ENCODE data around the gene SERINC5.

DNA sequence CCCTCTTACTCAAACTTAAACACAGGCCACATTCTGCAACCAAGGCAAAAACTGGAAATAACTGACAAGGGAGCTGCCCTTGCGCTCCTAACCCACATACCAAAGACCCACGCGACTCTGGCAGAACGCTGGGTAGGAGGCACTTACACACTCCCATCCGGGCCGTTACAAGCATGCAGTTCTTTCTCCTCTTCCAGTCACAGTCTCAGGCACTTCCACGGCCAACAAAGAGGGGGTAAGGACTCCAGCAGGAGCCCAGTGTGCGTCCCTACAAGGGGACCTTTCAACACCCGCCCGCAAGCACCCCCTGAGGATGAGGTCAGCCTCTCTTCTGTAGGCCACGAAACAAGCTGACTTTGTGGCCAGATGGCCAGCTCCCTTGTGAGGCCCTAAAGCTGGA lies 57.4 kb downstream of the SERINC5 start:
- TF ChIP-seq CTCF (IDR thresholded peaks at IDR 0.05), result no peak
- no peak for TF ChIP-seq POLR2A (IDR thresholded peaks at IDR 0.05)
